HS-27A (cell line): ENCODE data around the gene AP3S2.
"Not testable (repeated sequence)": the region's sequence is repeated elsewhere in the genome, so short reads cannot be mapped to it uniquely, and the experiment has no call there.

ENCODE experiments used
- DNase-seq: peaks from one replicate; pipeline ENCODE4 v3.0.0-alpha.2; 2012; ENCODE audit warnings: low read depth, missing footprints

AP3S2 gene

DNA sequence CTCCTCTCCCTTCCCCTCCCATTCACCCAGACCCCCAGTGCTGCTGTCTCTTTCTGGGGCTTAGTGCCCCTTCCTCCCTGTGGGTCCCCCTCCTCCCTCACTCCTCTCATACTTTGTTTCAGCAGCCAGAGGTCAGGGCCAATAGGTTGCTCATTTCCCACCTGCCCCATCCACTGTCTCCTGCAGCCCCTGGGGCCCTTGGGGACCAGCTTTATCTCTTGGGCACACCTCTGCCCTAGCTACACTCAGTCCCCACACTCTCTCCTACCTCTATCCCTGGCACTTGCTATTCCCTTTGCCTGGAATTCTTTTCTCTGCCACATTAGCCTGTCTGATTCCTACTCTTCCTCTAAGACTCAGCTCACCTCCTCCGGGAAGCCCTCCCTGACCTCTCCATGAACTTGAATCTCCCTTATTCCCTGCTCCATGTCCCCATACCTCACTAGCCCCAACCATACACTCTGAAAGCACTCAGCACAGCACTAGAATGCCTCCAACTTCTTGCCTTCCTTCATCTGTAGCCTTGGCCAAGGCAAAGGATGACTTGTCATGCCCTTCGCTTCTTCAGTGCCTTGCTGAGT, 93.8 kb downstream of the AP3S2 start:
- no peak for DNase-seq

- no peak for DNase-seq
These were observed 94.5 kb downstream of the AP3S2 start for GRCh38 chr15:89799011-89799911.

- DNase-seq = no peak
These were observed 96.1 kb downstream of the AP3S2 start for GRCh38 chr15:89797678-89798201.

DNA sequence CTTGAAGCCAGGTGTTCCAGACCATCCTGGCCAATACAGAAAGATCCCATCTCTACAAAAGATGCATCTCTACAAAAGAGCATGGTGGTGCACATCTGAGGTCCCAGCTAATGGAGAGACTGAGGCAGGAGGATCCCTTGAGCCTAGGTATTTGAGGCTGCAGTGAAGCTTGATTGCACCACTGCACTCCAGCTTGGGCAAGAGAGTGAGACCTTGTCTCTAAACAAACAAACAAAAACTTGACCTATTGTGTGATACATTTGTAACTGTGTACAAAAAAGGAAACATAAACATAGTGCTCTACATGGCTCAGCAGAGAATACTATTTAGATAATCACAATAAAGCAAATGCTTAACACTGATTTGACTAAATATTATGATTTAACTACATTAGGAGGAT, 97.8 kb downstream of the AP3S2 start:
- DNase-seq = no peak

GRCh38 chr15:89794627-89795241, 99.1 kb downstream of the AP3S2 start:
- no peak for DNase-seq

- DNase-seq = no peak
These were observed 101.5 kb downstream of the AP3S2 start for GRCh38 chr15:89792106-89792805.

GRCh38 chr15:89790661-89791060, 103.1 kb downstream of the AP3S2 start:
- no peak for DNase-seq

GRCh38 chr15:89790206-89790605, 103.6 kb downstream of the AP3S2 start:
- no peak for DNase-seq

DNA sequence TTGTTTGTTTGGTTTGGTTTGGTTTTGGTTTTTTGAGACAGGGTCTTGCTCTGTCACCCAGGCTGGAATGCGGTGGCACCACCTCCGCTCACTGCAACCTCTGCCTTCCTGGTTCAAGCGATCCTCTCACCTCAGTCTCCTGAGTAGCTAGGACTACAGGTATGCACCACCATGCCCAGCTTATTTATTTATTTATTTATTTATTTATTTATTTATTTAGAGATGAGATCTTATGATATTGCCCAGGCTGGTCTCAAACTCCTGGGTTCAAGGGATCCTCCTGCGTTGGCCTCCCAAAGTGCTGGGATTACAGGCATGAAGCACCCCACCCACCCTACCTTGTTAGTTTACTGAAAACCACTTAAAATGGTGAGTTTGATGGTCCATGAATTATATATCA, 105.2 kb downstream of the AP3S2 start:
- not testable (repeated sequence) for DNase-seq

DNA sequence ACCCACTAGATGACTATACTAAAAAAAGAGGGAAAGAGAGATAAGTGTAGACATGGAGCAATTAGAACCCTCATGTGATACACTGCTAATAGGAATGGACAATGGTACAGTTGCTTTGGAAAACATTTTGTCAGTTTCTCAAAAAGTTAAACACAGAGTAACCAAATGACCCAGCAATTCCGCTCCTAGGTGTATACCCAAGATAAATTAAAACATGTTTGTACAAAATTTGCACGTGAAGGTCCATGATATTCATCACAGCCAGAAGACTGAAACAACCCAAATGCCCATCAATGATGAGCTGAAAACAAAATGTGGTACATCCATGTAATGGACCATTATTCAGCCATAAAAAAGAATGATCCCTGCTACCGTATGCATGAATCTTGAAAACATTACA, 105.8 kb downstream of the AP3S2 start:
- no peak for DNase-seq

DNA sequence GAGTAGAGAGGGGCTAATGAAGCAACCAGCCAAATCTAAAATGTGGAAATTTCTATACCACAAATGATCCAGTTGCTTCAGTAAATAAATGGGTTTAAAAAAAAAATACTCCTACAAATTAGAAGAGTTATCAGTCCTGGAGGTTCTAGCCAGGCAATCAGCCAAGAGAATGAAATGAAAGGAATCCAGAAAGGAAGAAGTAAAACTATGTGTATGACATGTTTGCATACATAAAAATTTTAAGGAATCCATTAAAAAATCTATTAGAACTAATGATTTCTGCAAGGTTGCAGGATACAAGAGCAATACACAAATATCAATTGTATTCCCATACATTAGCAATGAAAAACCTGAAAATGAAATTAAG, 108.0 kb downstream of the AP3S2 start:
- no peak for DNase-seq

GRCh38 chr15:89785064-89785773, 108.6 kb downstream of the AP3S2 start:
- DNase-seq = no peak

GRCh38 chr15:89784686-89784960, 109.2 kb downstream of the AP3S2 start:
- DNase-seq = no peak

DNA sequence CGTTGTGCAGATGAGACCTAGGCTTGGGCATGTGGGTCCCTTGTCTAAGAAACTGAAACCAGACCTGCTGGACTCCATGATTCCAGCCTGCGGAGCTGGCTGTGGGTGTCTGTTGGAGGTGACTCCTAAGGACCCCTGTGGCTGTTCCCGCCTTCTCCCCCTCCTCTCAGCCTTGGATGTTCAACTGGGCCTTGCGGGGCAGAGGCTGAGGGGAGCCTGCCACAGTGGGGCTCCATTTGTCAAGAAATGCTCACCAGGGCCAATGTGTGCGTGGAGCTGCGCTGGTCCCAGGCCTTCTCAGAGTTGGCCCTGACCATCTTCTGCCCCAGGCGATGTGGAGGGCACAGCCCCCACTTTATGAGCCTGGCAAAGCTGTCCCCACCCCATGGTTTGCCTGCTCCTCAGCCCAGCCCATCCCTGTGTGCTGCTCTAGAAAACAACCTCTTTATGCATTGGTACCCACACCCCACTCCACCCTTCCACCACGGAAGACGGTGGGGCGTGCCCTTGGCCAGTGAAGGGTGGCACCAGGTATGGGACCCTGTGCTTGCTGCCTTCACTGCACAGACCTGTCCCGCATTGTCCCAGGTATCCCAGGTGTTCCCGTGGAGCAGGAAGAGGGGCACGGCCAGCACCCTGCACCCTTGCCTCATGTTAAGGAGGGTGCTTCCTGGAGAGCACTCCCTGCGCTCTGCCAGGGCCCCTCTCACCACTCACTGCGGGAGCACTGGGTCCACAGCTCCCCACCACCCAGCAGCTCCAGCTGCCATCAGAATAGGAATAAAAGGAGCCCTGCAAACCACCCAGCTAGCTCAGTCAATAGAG, 109.7 kb downstream of the AP3S2 start:
- no peak for DNase-seq

DNA sequence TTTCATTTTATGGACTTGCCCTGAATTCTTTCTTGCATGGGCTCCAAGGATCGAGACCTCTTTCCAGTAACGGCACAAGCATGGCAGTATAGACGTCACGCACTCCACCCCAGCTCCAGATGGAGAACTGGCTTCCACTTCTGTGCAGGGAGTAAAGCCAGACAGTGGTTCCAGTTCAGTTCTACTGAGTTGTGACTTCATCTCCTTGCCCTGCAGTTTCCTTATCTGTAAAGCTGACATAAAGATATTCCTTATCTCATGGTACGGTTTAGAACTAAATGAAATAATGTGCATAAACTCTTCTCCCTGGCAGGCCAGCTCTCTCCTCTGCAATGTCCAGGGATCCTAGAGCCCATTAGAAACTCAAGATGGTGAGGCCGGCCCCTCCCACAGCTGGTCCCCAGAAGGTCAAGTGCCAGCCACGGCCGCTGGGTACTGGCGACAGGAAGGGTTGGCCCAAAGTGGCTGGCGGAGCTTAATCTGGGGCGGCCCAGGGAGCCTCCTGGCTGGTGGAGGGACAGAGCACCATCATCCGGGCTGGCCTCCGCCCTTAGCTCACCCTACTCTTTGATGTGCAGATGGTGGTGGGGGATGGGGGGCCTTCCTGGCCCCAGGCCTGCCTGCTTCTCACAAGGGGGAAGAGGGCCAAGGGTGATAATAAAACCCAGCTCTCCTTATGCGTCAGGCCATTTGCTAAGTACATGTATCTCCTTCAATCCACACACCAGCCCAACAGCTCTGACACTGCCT, 110.5 kb downstream of the AP3S2 start:
- DNase-seq = no peak

DNA sequence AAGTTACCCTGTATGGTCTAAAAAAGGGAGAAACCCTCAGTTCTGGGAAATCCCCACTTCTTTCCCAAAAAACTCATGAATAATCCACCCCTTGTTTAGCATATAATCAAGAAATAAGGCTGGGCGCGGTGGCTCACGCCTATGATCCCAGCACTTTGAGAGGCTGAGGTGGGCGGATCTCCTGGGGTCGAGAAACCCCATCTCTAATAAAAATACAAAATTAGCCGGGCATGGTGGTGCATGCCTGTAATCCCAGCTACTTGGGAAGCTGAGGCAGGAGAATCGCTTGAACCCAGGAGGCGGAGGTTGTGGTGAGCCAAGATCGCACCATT, 111.2 kb downstream of the AP3S2 start:
- not testable (repeated sequence) for DNase-seq

GRCh38 chr15:89781891-89782618, 111.7 kb downstream of the AP3S2 start:
- DNase-seq = no peak

DNA sequence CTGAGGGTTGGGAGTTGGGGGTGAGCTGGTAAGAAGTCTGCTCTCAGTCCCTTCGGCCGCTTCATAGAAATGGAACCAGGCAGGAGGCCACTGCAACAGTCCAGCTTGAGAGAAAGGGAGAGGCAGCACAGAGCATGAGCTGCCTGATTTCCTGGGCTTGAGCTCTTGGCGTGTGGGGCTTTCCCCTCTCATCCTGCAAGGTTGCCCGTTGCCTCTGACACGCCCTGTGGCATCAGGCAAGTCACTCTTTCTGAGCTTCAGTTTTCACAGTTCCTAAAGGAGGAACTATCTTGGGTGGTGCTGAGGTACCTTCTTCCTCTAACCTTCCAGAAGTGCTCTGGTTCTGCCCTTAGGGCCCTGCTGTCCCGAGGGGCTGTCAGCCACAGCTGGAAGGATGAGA, 112.7 kb downstream of the AP3S2 start:
- DNase-seq = no peak

- DNase-seq = no peak
These were observed 113.2 kb downstream of the AP3S2 start for GRCh38 chr15:89780601-89781000.
